ENCODE measurements around the gene ITPK1.

Gene ITPK1

GRCh38 chr14:92984896-92985295 lies 130.8 kb downstream of the ITPK1 start:
- Histone ChIP-seq H3K27ac (ENCODE audit: extremely low read depth, low read depth, low read length) (no peak overlapping the region), H3K4me3 (ENCODE audit: low read depth, low read length) (no peak overlapping the region), H3K36me3 (ENCODE audit: control insufficient read depth in 2 of 2, insufficient read depth in 1 of 2, low read length in 2 of 2) (no peaks in the 10 kb centered on the region), H3K4me1 (ENCODE audit: control insufficient read depth, insufficient read depth, low read length) (0 out of 2 replicates have a peak, but pooled peaks cover 4% of the 10 kb centered on the region), H3K9me3 (ENCODE audit: control insufficient read depth, insufficient read depth, low read depth, low read length) (no peaks in the 10 kb centered on the region)
- POLR2A ChIA-PET = no interaction called here
- CTCF ChIA-PET = interaction anchor here (0.7 kb wide), 1 partner anchor 1106 kb away, joined by 3 read pairs; no protein-coding TSS in a partner anchor
- TF ChIP-seq ZBTB48 (tag by site-specific recombination; IDR thresholded peaks at IDR 0.05) = no peak
- no peak for TF ChIP-seq ZNF521 (tag by site-specific recombination; IDR thresholded peaks at IDR 0.05)
- TF ChIP-seq ZNF2 (tag by site-specific recombination; IDR thresholded peaks at IDR 0.05) = no peak
- TF ChIP-seq ZNF776 (tag by site-specific recombination; IDR thresholded peaks at IDR 0.05; ENCODE audit: borderline replicate concordance) = no peak
- no peak for TF ChIP-seq ZNF768 (tag by site-specific recombination; IDR thresholded peaks at IDR 0.05)
- no peak for TF ChIP-seq ZNF354C (tag by site-specific recombination; IDR thresholded peaks at IDR 0.05; ENCODE audit: borderline replicate concordance, low read depth)
- no peak for TF ChIP-seq ZNF423 (tag by site-specific recombination; IDR thresholded peaks at IDR 0.05)
- TF ChIP-seq ZNF623 (tag by site-specific recombination; IDR thresholded peaks at IDR 0.05) = no peak

GRCh38 chr14:92984082-92984788 lies 131.5 kb downstream of the ITPK1 start:
- TF ChIP-seq ZNF239 (tag by site-specific recombination; IDR thresholded peaks at IDR 0.05) = peak; percentile 90
- TF ChIP-seq ZNF10 (tag by site-specific recombination; IDR thresholded peaks at IDR 0.05) = no peak
- Histone ChIP-seq H3K27ac (ENCODE audit: extremely low read depth, low read depth, low read length) (no peak overlapping the region), H3K9me3 (ENCODE audit: control insufficient read depth, insufficient read depth, low read depth, low read length) (no peaks in the 10 kb centered on the region), H3K4me3 (ENCODE audit: low read depth, low read length) (no peak overlapping the region), H3K4me1 (ENCODE audit: control insufficient read depth, insufficient read depth, low read length) (0 out of 2 replicates have a peak, but pooled peaks cover 4% of the 10 kb centered on the region), H3K36me3 (ENCODE audit: control insufficient read depth in 2 of 2, insufficient read depth in 1 of 2, low read length in 2 of 2) (no peaks in the 10 kb centered on the region)
- POLR2A ChIA-PET = no interaction called here
- CTCF ChIA-PET = interaction anchor here (0.7 kb wide), 2 partner anchors 149 to 1105 kb away, joined by 3 read pairs; no protein-coding TSS in a partner anchor

- no peaks in the 10 kb centered on the region for H3K9me3 ChIP-seq (ENCODE audit: control insufficient read depth, insufficient read depth, low read depth, low read length)
- H3K4me1 ChIP-seq (ENCODE audit: control insufficient read depth, insufficient read depth, low read length) = 0 out of 2 replicates have a peak, but pooled peaks cover 4% of the 10 kb centered on the region
- H3K27ac ChIP-seq (ENCODE audit: extremely low read depth, low read depth, low read length) = no peak overlapping the region
- ChIA-PET POLR2A (no interaction called here), CTCF (no interaction called here)
- H3K4me3 ChIP-seq (ENCODE audit: low read depth, low read length) = no peak overlapping the region
- TF ChIP-seq ZNF292 (tag by site-specific recombination; IDR thresholded peaks at IDR 0.05; ENCODE audit: borderline replicate concordance, low read depth) (no peak), ZNF366 (tag by site-specific recombination; conservative IDR thresholded peaks at IDR 0.05) (no peak), ZNF416 (tag by site-specific recombination; IDR thresholded peaks at IDR 0.05) (no peak), SCRT1 (tag by site-specific recombination; IDR thresholded peaks at IDR 0.05; ENCODE audit: borderline replicate concordance) (no peak), PRDM4 (tag by site-specific recombination; IDR thresholded peaks at IDR 0.05) (no peak)
- TF ChIP-seq, protein P1, sequence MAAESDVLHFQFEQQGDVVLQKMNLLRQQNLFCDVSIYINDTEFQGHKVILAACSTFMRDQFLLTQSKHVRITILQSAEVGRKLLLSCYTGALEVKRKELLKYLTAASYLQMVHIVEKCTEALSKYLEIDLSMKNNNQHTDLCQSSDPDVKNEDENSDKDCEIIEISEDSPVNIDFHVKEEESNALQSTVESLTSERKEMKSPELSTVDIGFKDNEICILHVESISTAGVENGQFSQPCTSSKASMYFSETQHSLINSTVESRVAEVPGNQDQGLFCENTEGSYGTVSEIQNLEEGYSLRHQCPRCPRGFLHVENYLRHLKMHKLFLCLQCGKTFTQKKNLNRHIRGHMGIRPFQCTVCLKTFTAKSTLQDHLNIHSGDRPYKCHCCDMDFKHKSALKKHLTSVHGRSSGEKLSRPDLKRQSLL (tag by site-specific recombination; IDR thresholded peaks at IDR 0.05) = no peak
- H3K36me3 ChIP-seq (ENCODE audit: control insufficient read depth in 2 of 2, insufficient read depth in 1 of 2, low read length in 2 of 2) = no peaks in the 10 kb centered on the region
Observed at GRCh38 chr14:92982956-92983355, 132.8 kb downstream of the ITPK1 start.
